ENCODE measurements around the gene MEG3.

GRCh38 chr14:100845341-100845740 lies 19.4 kb downstream of the MEG3 start:
- TF ChIP-seq ZNF416 (CRISPR knock-in tag; IDR thresholded peaks at IDR 0.05) (no peak), ESRRA (CRISPR knock-in tag; IDR thresholded peaks at IDR 0.05; ENCODE audit: borderline replicate concordance) (no peak), CTCF (IDR thresholded peaks at IDR 0.05) (no peak), ZNF423 (CRISPR knock-in tag; IDR thresholded peaks at IDR 0.05) (no peak), ATF1 (CRISPR knock-in tag; IDR thresholded peaks at IDR 0.05) (no peak), USF1 (CRISPR knock-in tag; IDR thresholded peaks at IDR 0.05) (no peak), NR1H2 (CRISPR knock-in tag; IDR thresholded peaks at IDR 0.05) (no peak), MAX (CRISPR knock-in tag; IDR thresholded peaks at IDR 0.05) (no peak), NR2C2 (CRISPR knock-in tag; IDR thresholded peaks at IDR 0.05) (no peak), HMGXB4 (CRISPR knock-in tag; IDR thresholded peaks at IDR 0.05) (no peak), CREM (CRISPR knock-in tag; IDR thresholded peaks at IDR 0.05) (no peak)
